ENCODE data around the gene DEDD.
A peak's percentile ranks its signal among the peaks of the same experiment; 100 is the strongest.

DEDD gene

DNA sequence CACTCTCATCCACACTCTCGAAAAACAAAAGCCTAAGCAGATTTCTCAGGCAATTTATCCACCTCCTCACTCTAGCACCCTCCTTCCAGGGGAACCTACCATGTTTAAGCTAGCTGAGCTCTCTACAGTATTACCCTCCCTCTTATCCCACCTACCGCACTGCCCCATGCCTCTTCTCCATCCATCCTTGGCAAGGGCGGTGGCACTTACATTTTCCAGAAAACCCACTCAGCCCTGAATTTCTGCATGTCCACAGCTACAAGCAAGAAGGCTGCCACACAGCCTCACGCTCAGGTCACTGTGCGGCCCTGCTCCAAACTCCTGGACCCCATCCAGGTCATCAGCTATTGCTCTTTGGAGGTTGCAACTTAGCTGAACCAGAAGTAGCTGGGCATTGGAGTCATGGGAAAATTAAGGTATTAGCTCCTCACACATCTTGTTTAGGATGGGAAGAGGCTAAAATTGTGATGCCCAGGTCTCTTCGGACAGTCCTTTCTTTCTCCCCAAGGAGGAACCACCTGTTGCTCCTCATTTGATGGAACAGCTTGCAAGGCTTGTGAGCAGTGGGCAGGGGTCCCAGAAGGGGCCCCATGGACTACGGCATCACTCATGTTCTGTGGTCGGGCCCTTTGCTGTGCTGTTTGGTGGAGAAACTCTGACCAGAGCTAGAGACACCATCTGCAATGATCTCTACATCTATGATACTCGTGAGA lies 33.2 kb downstream of the DEDD start:
- Histone ChIP-seq H3K9ac (ENCODE audit: low read depth, low read length) (peak overlapping the region; percentile 63; the same call in 1 of the 2 replicates), H3K36me3 (ENCODE audit: insufficient read depth, low read length) (no peaks in the 10 kb centered on the region), H3K9me3 (ENCODE audit: control insufficient read depth, insufficient read depth, low read length) (no peaks in the 10 kb centered on the region), H3K4me1 (ENCODE audit: insufficient read depth, low read length) (no peaks in the 10 kb centered on the region)

GRCh38 chr1:161098210-161099068 lies 34.0 kb downstream of the DEDD start, which contains the start of gene KLHDC9:
Gene KLHDC9, plus strand, starts transcription at chr1:161098361. Its CDS starts 175 bp downstream, at chr1:161098536.
- Histone ChIP-seq H3K4me1 (ENCODE audit: insufficient read depth, low read length) (no peaks in the 10 kb centered on the region), H3K36me3 (ENCODE audit: insufficient read depth, low read length) (no peaks in the 10 kb centered on the region), H3K9ac (ENCODE audit: low read depth, low read length) (peak within 1 kb of the TSS; percentile 63), H3K9me3 (ENCODE audit: control insufficient read depth, insufficient read depth, low read length) (no peaks in the 10 kb centered on the region)

DNA sequence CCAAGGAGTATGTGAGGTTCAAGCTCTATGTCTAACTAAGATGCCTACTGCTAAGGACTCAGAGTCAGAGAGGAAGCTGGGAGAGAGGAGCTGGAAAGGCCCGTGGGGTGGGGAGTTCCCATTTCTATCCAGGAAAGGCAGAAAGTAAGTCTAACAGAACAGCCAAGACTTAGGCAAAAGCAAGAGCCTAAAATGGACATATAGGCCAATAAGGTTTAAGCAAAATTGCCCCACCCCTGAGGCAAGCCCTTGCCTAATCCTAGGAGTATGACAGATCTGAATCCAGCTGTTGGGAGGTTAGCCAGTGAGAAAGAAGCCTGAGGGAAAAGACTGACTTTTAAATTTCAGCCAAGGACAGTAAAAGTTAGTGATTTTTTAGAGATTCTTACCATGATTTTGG lies 35.9 kb downstream of the DEDD start:
- no peaks in the 10 kb centered on the region for H3K4me1 ChIP-seq (ENCODE audit: insufficient read depth, low read length)

GRCh38 chr1:161096015-161096414 lies 36.5 kb downstream of the DEDD start:
- no peaks in the 10 kb centered on the region for H3K36me3 ChIP-seq (ENCODE audit: insufficient read depth, low read length)
- H3K4me1 ChIP-seq (ENCODE audit: insufficient read depth, low read length), result no peaks in the 10 kb centered on the region
- no peaks in the 10 kb centered on the region for H3K9me3 ChIP-seq (ENCODE audit: control insufficient read depth, insufficient read depth, low read length)
- H3K9ac ChIP-seq (ENCODE audit: low read depth, low read length), result no peak overlapping the region

More for the DNA sequence above, 35.9 kb downstream of the DEDD start:
- Histone ChIP-seq H3K36me3 (ENCODE audit: insufficient read depth, low read length) (no peaks in the 10 kb centered on the region), H3K9ac (ENCODE audit: low read depth, low read length) (no peak overlapping the region), H3K9me3 (ENCODE audit: control insufficient read depth, insufficient read depth, low read length) (no peaks in the 10 kb centered on the region)

- Histone ChIP-seq H3K4me1 (ENCODE audit: insufficient read depth, low read length) (no peaks in the 10 kb centered on the region), H3K36me3 (ENCODE audit: insufficient read depth, low read length) (no peaks in the 10 kb centered on the region), H3K9ac (ENCODE audit: low read depth, low read length) (no peak overlapping the region), H3K9me3 (ENCODE audit: control insufficient read depth, insufficient read depth, low read length) (no peaks in the 10 kb centered on the region)
Measured at GRCh38 chr1:161095230-161095629, 37.2 kb downstream of the DEDD start.

GRCh38 chr1:161094481-161094880 lies 38.0 kb downstream of the DEDD start:
- Histone ChIP-seq H3K9ac (ENCODE audit: low read depth, low read length) (no peak overlapping the region), H3K9me3 (ENCODE audit: control insufficient read depth, insufficient read depth, low read length) (no peaks in the 10 kb centered on the region), H3K36me3 (ENCODE audit: insufficient read depth, low read length) (no peaks in the 10 kb centered on the region), H3K4me1 (ENCODE audit: insufficient read depth, low read length) (no peaks in the 10 kb centered on the region)

GRCh38 chr1:161092621-161093028 lies 39.8 kb downstream of the DEDD start:
- H3K4me1 ChIP-seq (ENCODE audit: insufficient read depth, low read length), result no peaks in the 10 kb centered on the region; the same call in 1 of the 2 replicates

DNA sequence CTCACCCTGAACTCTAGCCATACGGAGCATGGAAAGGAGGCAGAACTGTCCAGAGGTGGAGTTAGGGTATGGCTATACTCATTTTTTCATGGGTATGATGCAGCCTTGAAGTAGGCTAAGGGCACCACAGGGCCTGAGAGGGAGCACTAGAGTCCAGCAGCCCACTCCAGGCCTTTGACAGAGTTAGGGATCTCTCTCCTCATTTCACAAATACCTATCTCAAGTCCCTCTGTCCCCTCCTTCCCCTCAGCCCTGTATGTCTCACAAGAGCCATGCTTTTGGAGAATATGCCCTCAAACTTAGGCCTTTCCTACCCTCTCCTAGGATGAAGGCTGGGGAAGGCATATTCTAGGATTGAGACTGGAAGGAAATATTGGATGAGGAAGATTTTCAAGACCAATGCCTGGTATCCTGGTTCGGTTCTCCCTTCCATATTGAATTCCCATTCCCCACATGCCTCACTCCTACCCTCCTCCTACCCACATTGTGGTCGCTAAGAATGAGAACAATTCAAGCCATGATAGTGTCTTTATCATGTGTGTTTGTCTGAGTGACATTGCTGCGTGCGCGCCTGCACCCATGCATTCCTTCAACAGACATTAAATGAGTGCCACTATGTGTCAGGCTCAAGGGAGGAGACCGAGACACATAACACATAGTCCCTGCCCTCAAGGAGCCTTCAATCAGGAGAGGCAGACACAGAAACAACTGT lies 40.5 kb downstream of the DEDD start:
- H3K9ac ChIP-seq (ENCODE audit: low read depth, low read length), result no peak overlapping the region
- H3K4me1 ChIP-seq (ENCODE audit: insufficient read depth, low read length), result no peaks in the 10 kb centered on the region; the same call in 1 of the 2 replicates
- no peaks in the 10 kb centered on the region for H3K36me3 ChIP-seq (ENCODE audit: insufficient read depth, low read length)
- H3K9me3 ChIP-seq (ENCODE audit: control insufficient read depth, insufficient read depth, low read length), result no peaks in the 10 kb centered on the region

More at GRCh38 chr1:161092621-161093028, 39.8 kb downstream of the DEDD start:
- Histone ChIP-seq H3K36me3 (ENCODE audit: insufficient read depth, low read length) (no peaks in the 10 kb centered on the region), H3K9ac (ENCODE audit: low read depth, low read length) (no peak overlapping the region), H3K9me3 (ENCODE audit: control insufficient read depth, insufficient read depth, low read length) (no peaks in the 10 kb centered on the region)

DNA sequence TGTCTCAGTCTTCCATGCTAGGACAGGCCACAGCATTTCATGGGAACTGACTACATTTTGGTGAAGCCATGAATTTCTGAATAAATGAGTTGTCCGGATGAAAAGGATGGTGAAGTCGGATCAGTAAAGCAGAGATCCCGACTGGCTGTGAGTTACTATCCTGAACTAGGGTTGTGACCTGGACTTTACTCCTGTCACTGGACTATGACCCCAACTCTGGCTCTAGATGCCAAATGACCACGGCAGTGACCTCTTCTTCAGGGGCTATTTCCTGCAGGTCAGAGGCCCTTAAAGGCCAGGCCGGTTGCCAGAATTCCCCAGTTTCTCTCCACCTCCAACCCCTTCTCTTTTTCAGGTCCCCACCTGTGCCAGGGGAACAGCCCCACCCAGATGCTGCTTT lies 41.4 kb downstream of the DEDD start:
- Histone ChIP-seq H3K4me1 (ENCODE audit: insufficient read depth, low read length) (peaks cover 1% of the 10 kb centered on the region; the same call in 1 of the 2 replicates), H3K9ac (ENCODE audit: low read depth, low read length) (no peak overlapping the region), H3K36me3 (ENCODE audit: insufficient read depth, low read length) (no peaks in the 10 kb centered on the region)

DNA sequence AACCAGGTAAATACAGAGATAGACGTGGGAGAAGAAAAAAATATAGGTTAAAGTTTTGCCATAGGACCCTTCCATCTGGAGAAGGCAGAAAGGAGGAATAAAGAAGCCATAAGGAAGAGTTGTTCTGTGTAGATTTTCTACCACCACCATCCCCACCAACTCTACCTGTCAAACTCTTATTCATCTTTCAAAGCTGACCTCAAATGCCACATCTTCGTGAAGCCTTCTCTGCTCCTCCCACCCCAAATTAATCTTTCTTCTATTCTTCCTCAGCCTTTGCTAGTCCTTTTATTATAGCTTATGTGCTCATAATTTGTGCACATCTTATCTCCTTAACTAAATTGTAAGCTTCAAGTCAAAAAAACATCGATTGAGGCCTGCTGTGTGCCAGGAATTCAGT lies 41.9 kb downstream of the DEDD start:
- H3K9me3 ChIP-seq (ENCODE audit: control insufficient read depth, insufficient read depth, low read length), result no peaks in the 10 kb centered on the region
- peaks cover 5% of the 10 kb centered on the region; the same call in 1 of the 2 replicates for H3K4me1 ChIP-seq (ENCODE audit: insufficient read depth, low read length)
- no peaks in the 10 kb centered on the region for H3K36me3 ChIP-seq (ENCODE audit: insufficient read depth, low read length)

More for the DNA sequence above, 41.4 kb downstream of the DEDD start:
- H3K9me3 ChIP-seq (ENCODE audit: control insufficient read depth, insufficient read depth, low read length), result no peaks in the 10 kb centered on the region

DNA sequence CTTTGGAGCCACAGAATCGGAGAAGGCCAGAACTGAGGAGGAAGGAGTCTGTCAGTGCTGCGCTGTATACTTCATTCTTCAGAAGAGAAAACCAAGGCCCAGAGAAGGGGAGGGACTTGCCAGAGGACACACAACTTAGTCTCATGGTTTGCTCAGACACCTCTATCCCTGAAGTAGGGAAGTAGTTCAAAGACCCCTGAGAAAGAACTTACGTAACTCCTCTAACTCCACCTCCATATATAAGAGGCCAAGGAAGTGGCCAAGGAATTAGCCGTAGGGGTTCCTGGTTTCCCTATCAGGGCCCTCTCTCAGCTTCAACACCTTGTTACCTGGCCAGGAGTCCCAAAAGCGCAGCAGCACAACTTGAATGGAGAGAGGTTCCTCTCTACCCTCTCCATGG lies 42.5 kb downstream of the DEDD start:
- Histone ChIP-seq H3K9me3 (ENCODE audit: control insufficient read depth, insufficient read depth, low read length) (no peaks in the 10 kb centered on the region), H3K9ac (ENCODE audit: low read depth, low read length) (no peak overlapping the region), H3K4me1 (ENCODE audit: insufficient read depth, low read length) (peaks cover 9% of the 10 kb centered on the region; the same call in 1 of the 2 replicates), H3K36me3 (ENCODE audit: insufficient read depth, low read length) (no peaks in the 10 kb centered on the region)

More for the DNA sequence above, 41.9 kb downstream of the DEDD start:
- no peak overlapping the region for H3K9ac ChIP-seq (ENCODE audit: low read depth, low read length)

DNA sequence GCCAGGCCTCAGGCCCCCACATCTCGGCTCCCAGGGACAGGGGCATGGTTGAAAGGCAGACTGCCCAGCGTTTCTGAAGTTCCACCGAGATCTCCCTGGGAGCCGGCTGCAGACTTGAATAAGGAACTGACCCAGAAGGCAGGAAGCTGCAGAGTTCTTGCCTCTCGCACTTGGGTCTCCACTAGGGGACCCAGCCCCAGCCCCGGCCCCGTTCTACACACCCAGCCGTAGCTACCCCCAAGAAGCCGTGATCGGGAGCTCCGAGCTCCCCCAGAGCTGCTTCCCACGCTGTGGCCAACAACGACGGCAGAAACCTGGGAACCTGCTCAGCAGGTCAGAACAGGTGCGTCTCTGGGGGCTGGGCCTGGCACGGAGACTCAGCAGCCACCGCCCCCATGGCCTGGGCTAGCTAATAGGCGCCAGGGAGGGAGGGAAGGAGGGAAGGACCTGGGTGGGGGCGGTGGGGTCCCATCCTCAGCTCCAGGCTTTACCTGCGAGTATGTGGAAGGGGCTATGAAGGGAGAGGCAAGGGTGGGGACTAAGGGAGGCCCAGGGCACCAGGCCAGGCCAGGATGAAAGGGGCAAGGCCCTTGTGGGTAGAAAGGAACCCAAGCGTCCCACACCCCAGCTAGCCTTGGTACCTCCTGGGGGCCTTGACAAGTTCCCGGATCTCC lies 43.1 kb downstream of the DEDD start, which contains the start of gene NECTIN4:
TSS of gene NECTIN4 (minus strand) at position 308 of the 674 bp plus-strand sequence. CDS start at position 46, 262 bp downstream.
- peaks cover 13% of the 10 kb centered on the region; the same call in 1 of the 2 replicates for H3K4me1 ChIP-seq (ENCODE audit: insufficient read depth, low read length)
- H3K36me3 ChIP-seq (ENCODE audit: insufficient read depth, low read length), result no peaks in the 10 kb centered on the region
- no peak within 1 kb of the TSS for H3K9ac ChIP-seq (ENCODE audit: low read depth, low read length)

DNA sequence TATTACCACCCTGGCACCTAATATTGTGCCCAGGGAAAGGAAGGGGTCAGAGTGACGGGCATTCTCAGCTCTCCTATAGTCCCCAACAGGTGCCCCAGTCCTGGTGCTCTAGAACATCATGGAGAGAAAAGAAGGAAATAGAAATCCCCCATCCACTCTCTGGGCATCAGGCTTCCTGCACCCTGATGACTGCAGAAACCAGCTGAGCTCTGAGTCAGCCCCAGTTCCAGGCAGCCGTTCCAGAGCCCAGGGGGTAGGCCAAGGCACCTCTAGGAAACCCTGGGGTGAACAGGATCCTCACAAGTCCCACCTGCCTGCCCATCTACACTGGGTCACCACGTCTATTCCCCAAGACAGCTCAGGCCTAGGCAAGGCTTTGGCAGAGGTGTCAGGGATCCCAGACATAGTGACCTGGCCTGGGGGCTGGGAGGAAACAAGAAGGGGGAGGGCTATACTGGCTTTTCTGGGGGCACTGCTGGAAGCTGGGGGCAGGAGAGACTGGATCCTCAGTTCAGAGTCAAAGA lies 43.8 kb downstream of the DEDD start:
- no peaks in the 10 kb centered on the region for H3K9me3 ChIP-seq (ENCODE audit: control insufficient read depth, insufficient read depth, low read length)
- H3K4me1 ChIP-seq (ENCODE audit: insufficient read depth, low read length), result peaks cover 16% of the 10 kb centered on the region; the same call in 1 of the 2 replicates
- no peak overlapping the region for H3K9ac ChIP-seq (ENCODE audit: low read depth, low read length)
- no peaks in the 10 kb centered on the region for H3K36me3 ChIP-seq (ENCODE audit: insufficient read depth, low read length)

More for the DNA sequence above, 43.1 kb downstream of the DEDD start, which contains the start of gene NECTIN4:
- H3K9me3 ChIP-seq (ENCODE audit: control insufficient read depth, insufficient read depth, low read length), result no peaks in the 10 kb centered on the region
